GM11168 (cell line): ENCODE data around the gene SLC35G6.
"Not testable (repeated sequence)": the region's sequence is repeated elsewhere in the genome, so short reads cannot be mapped to it uniquely, and the experiment has no call there.

Experiments
- in situ Hi-C: fragments of 300-500 bp; cut with MboI; formaldehyde crosslinking; loops from one replicate; pipeline ENCODE4 v1.12.0; 2022; ENCODE audit warnings: low sequenced_read_pairs; ENCODE audit not compliant: unreplicated experiment

SLC35G6 gene

GRCh38 chr17:7459961-7460545 is 21.2 kb upstream of the SLC35G6 start:
- in situ Hi-C loops: no loop called here

GRCh38 chr17:7460850-7461660 is 20.2 kb upstream of the SLC35G6 start:
- in situ Hi-C loops: no loop called here

- in situ Hi-C loops: no loop called here
Measured at GRCh38 chr17:7462474-7463371, 18.5 kb upstream of the SLC35G6 start.

- in situ Hi-C loops: no loop called here
Measured at GRCh38 chr17:7463372-7463846, 17.8 kb upstream of the SLC35G6 start.

- in situ Hi-C loops: no loop called here
Measured at GRCh38 chr17:7464081-7464480, 17.2 kb upstream of the SLC35G6 start.

- in situ Hi-C loops: no loop called here
Measured at GRCh38 chr17:7465597-7466275, 15.5 kb upstream of the SLC35G6 start.

- in situ Hi-C loops: no loop called here
Measured at GRCh38 chr17:7466318-7466638, 15.0 kb upstream of the SLC35G6 start.

GRCh38 chr17:7466639-7467341 is 14.5 kb upstream of the SLC35G6 start:
- in situ Hi-C loops: no loop called here

- in situ Hi-C loops: no loop called here
Measured at GRCh38 chr17:7467498-7467897, 13.7 kb upstream of the SLC35G6 start.

- in situ Hi-C loops: no loop called here
Measured at GRCh38 chr17:7468290-7468689, 13.0 kb upstream of the SLC35G6 start.

GRCh38 chr17:7468804-7469389 is 12.3 kb upstream of the SLC35G6 start:
- in situ Hi-C loops: no loop called here

- in situ Hi-C loops: not testable (repeated sequence)
Measured at GRCh38 chr17:7469843-7470242, 11.4 kb upstream of the SLC35G6 start.

GRCh38 chr17:7470457-7470973 is 10.7 kb upstream of the SLC35G6 start:
- in situ Hi-C loops: not testable (repeated sequence)

GRCh38 chr17:7471729-7472128 is 9.5 kb upstream of the SLC35G6 start:
- in situ Hi-C loops: no loop called here

- in situ Hi-C loops: not testable (repeated sequence)
Measured at GRCh38 chr17:7474767-7475166, 6.5 kb upstream of the SLC35G6 start.

GRCh38 chr17:7475764-7476422 is 5.4 kb upstream of the SLC35G6 start:
- in situ Hi-C loops: no loop called here

GRCh38 chr17:7476494-7476893 is 4.8 kb upstream of the SLC35G6 start:
- in situ Hi-C loops: no loop called here

- in situ Hi-C loops: no loop called here
Measured at GRCh38 chr17:7476951-7477350, 4.3 kb upstream of the SLC35G6 start.
